NCI-H2171 (cell line): ENCODE results near the gene C2CD4C.
"Not testable (repeated sequence)": the region's sequence is repeated elsewhere in the genome, so short reads cannot be mapped to it uniquely, and the experiment has no call there.

Experiments
- DNase-seq: peaks from one replicate; lab custom pipeline; 2025; lab: John Stamatoyannopoulos, UW

The C2CD4C gene

DNA sequence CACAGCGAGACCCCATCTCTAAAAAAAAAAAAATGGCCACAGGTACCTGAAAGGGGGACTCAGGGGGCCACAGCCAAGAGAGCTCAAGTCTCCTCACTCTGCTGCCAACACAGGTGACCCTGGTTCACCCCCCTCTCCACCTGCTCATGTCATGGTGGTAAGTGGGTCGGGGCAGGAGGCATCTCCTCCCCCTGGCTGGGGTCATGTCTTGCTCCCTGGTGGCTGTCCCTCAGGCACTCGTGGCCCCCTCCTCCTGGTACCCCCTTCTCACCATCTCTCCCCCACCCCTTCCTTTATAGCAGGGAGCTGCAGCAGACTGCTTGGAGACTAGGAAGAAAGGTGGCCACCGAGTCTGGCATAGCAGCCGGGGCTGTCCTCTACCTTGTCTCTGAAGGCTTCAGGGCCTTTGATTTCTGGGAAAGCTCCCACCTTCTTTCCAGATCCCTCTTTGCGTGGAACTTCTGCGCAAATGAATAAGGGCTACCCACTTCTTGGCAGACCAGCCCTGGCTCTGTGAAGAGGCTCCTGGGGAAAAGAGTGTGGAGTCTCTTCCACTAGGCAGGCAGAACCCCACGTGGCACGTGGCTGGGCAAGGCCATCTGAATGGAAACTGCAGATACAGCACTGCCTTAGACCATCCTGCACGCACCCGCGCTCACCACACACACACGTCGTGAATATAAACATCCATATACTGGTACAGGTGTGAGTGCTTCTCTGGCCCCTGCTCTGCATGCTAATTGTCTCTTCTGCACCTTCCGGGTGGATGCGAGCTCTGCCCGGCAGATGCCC is 44.3 kb downstream of the C2CD4C start:
- DNase-seq: no peak

- no peak for DNase-seq
Observed at GRCh38 chr19:362683-363082, 46.3 kb downstream of the C2CD4C start.

DNA sequence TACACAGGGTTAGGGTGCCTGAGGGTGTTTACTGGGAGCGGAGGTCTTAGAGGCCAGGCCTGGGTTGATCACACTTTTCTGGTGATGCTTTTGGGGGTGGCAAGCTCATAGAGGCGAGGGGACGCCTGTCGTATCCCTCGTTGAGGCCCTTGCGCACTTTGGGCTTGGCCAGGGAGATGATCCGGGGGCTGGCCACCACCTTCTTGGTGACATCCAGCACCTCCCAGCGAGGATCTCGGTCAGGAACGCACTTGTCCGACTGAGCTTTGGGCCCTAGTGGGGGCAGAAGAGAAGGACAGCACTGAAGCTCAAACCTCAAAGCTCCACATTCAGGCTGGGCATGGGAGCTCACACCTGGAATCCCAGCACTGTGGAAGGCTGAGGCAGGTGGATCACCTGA is 46.8 kb downstream of the C2CD4C start:
- no peak for DNase-seq

GRCh38 chr19:359653-359925 is 49.4 kb downstream of the C2CD4C start:
- no peak for DNase-seq

DNA sequence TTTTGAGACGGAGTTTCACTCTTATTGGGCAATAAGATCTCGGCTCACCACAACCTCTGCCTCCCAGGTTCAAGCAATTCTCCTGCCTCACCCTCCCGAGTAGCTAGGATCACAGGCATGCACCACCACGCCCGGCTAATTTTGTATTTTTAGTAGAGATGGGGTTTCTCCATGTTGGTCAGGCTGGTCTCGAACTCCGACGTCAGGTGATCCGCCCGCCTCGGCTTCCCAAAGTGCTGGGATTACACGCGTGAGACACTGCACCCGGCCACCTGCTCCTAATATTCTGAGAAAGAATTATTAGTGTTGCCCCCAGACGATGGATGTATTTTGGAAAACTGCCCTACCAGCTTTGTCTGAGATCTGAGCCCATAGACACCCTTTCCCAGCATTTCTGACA is 53.4 kb downstream of the C2CD4C start:
- DNase-seq: not testable (repeated sequence)
